T-helper 17 cell (primary cell): Measurements from ENCODE around the gene DNAI7. TPM values are rescaled to one million over a fixed set of nuclear protein-coding genes. Genes with fewer than 3 reads are reported as not detected.

Source experiments
- ATAC-seq: fragments of 150-1000 bp; cut with Tn5 transposase; 2 replicates; pipeline ENCODE4 v1.10.0; 2021; ENCODE audit warnings: mild to moderate bottlenecking, moderate library complexity
- DNase-seq, 3 donors: peaks; one replicate each; pipeline versions ENCODE4 v3.0.0 to v3.0.0-alpha.2; 2020 to 2021
- H3K9me3 ChIP-seq: one replicate; pipeline ENCODE4 v1.7.0; 2013; ENCODE audit warnings: low read length, mild to moderate bottlenecking; ENCODE audit not compliant: control insufficient read depth, poor library complexity, severe bottlenecking
- H3K27ac Mint-ChIP-seq: one replicate; pipeline ENCODE4 v1.8.0; 2022; ENCODE audit warnings: mild to moderate bottlenecking, moderate library complexity, mixed read lengths
- H3K27me3 Mint-ChIP-seq: one replicate; pipeline ENCODE4 v1.8.0; 2022; ENCODE audit warnings: mixed read lengths
- H3K36me3 Mint-ChIP-seq: one replicate; pipeline ENCODE4 v1.8.0; 2022; ENCODE audit warnings: low read depth, mixed read lengths
- H3K4me1 Mint-ChIP-seq: one replicate; pipeline ENCODE4 v1.8.0; 2022; ENCODE audit warnings: mild to moderate bottlenecking, mixed read lengths
- H3K4me3 Mint-ChIP-seq: one replicate; pipeline ENCODE4 v1.8.0; 2022; ENCODE audit warnings: mild to moderate bottlenecking, moderate library complexity, mixed read lengths
- total RNA-seq, 4 donors: library from RNA in 2 of 4; stranded (reverse) in 2 of 4; gene quantifications; one replicate each; pipeline ENCODE4 v1.2.3 and lab custom pipeline; 2022 to 2026

Gene DNAI7
- total RNA-seq, 2 donors from 2014 or later = 0.72 to 1.1 TPM

DNA sequence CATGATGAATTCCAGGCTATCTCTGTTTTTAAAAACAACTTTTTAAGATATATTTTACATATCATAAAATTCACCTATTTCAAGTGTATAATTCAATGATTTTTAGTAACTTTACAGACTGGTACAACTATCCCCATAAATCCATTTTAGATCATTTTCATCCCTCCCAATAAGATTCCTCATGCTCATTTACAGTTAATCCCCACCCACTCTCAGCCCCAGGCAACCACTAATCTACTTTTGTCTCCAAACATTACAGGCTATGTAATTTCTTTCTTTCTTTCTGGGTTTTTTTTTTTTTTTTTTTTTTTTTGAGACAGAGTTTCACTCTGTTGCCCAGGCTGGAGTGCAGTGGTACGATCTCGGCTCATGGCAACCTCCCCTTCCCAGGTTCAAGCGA, 81.3 kb downstream of the DNAI7 start:
- ATAC-seq = no peak
- no peaks in the 10 kb centered on the region for H3K9me3 ChIP-seq
- Mint-ChIP-seq H3K27me3 (no peaks in the 10 kb centered on the region), H3K36me3 (peaks cover 4% of the 10 kb centered on the region), H3K4me3 (no peak overlapping the region), H3K27ac (no peak overlapping the region), H3K4me1 (no peaks in the 10 kb centered on the region)
- no peak for DNase-seq

DNA sequence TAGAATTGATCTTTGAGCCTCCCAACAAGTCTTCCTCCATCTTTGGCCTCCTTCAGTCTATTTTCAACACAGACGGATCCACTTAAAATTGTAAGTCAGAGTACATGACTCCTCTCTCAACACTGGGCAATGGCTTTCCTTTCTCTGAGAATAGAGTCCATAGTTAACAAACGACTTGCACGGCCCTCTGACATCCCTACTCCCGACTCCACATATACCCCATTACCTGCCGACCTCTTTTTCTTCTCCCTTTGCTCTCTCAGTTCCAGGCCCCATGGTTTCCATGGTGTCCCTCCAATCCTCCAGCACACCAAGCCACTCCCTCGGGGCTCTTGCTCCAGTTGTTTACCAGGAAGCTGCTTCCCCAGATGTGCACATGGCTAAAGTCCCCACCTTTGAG, 84.7 kb downstream of the DNAI7 start:
- H3K36me3 Mint-ChIP-seq = peaks cover 4% of the 10 kb centered on the region
- ATAC-seq (no peak), DNase-seq (no peak)
- no peak overlapping the region for H3K4me3 Mint-ChIP-seq
- H3K27ac Mint-ChIP-seq = no peak overlapping the region
- H3K27me3 Mint-ChIP-seq = no peaks in the 10 kb centered on the region
- no peaks in the 10 kb centered on the region for H3K4me1 Mint-ChIP-seq
- H3K9me3 ChIP-seq = no peaks in the 10 kb centered on the region

- Mint-ChIP-seq H3K27me3 (no peaks in the 10 kb centered on the region), H3K36me3 (peaks cover 4% of the 10 kb centered on the region), H3K27ac (no peak overlapping the region), H3K4me1 (no peaks in the 10 kb centered on the region), H3K4me3 (no peak overlapping the region)
- H3K9me3 ChIP-seq = no peaks in the 10 kb centered on the region
- DNase-seq = no peak
- ATAC-seq = no peak
These were observed 87.0 kb downstream of the DNAI7 start for GRCh38 chr12:25107920-25108319.

GRCh38 chr12:25106818-25107217, 88.1 kb downstream of the DNAI7 start:
- H3K9me3 ChIP-seq = no peaks in the 10 kb centered on the region
- Mint-ChIP-seq H3K27ac (no peak overlapping the region), H3K4me1 (no peaks in the 10 kb centered on the region), H3K36me3 (peaks cover 7% of the 10 kb centered on the region), H3K27me3 (no peaks in the 10 kb centered on the region), H3K4me3 (no peak overlapping the region)
- ATAC-seq (no peak), DNase-seq (no peak)

DNA sequence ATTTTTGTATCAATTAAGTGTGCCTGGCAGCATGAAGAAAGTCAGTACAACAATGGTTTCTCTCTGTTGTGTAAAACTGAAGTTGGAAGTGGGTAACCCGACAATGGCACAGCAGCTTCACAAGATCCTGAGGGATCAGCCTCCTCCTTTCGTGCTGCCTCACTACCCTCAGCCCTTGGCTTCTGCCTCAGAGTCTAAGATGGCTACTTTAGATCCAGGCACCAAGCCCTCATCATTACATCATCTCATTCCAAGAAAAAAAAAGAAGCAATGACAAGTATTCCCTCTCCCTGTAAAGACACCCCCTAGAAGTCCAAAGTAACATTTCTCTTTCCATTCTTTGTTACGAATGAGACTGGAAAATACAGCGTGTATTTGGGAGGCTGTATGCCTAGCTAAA, 92.6 kb downstream of the DNAI7 start:
- H3K27ac Mint-ChIP-seq = no peak overlapping the region
- ATAC-seq (no peak), DNase-seq (no peak)
- H3K4me1 Mint-ChIP-seq = peaks cover 6% of the 10 kb centered on the region
- no peaks in the 10 kb centered on the region for H3K27me3 Mint-ChIP-seq
- no peaks in the 10 kb centered on the region for H3K9me3 ChIP-seq
- peaks cover 5% of the 10 kb centered on the region for H3K36me3 Mint-ChIP-seq
- H3K4me3 Mint-ChIP-seq = no peak overlapping the region

- Mint-ChIP-seq H3K27me3 (no peaks in the 10 kb centered on the region), H3K36me3 (peaks cover 5% of the 10 kb centered on the region), H3K4me1 (peaks cover 6% of the 10 kb centered on the region), H3K27ac (no peak overlapping the region), H3K4me3 (no peak overlapping the region)
- DNase-seq (no peak), ATAC-seq (no peak)
- no peaks in the 10 kb centered on the region for H3K9me3 ChIP-seq
These were observed 93.9 kb downstream of the DNAI7 start for GRCh38 chr12:25101092-25101445.

- Mint-ChIP-seq H3K27ac (no peak overlapping the region), H3K4me3 (no peak overlapping the region), H3K4me1 (peaks cover 6% of the 10 kb centered on the region), H3K36me3 (peaks cover 5% of the 10 kb centered on the region), H3K27me3 (no peaks in the 10 kb centered on the region)
- no peaks in the 10 kb centered on the region for H3K9me3 ChIP-seq
- ATAC-seq (no peak), DNase-seq (no peak)
These were observed 94.5 kb downstream of the DNAI7 start for GRCh38 chr12:25100194-25101091.

GRCh38 chr12:25099010-25099409, 96.0 kb downstream of the DNAI7 start:
- H3K36me3 Mint-ChIP-seq = peaks cover 5% of the 10 kb centered on the region
- no peak overlapping the region for H3K4me3 Mint-ChIP-seq
- no peak for ATAC-seq
- DNase-seq = no peak
- no peaks in the 10 kb centered on the region for H3K27me3 Mint-ChIP-seq
- H3K9me3 ChIP-seq = no peaks in the 10 kb centered on the region
- no peak overlapping the region for H3K27ac Mint-ChIP-seq
- H3K4me1 Mint-ChIP-seq = peaks cover 6% of the 10 kb centered on the region

- Mint-ChIP-seq H3K4me1 (peaks cover 8% of the 10 kb centered on the region), H3K4me3 (no peak overlapping the region), H3K27me3 (no peaks in the 10 kb centered on the region), H3K27ac (no peak overlapping the region), H3K36me3 (peaks cover 12% of the 10 kb centered on the region)
- DNase-seq = no peak
- ATAC-seq = no peak
- no peaks in the 10 kb centered on the region for H3K9me3 ChIP-seq
These were observed 105.2 kb downstream of the DNAI7 start for GRCh38 chr12:25089738-25090137.

- Mint-ChIP-seq H3K36me3 (peaks cover 17% of the 10 kb centered on the region), H3K4me1 (peaks cover 10% of the 10 kb centered on the region), H3K27ac (no peak overlapping the region), H3K27me3 (no peaks in the 10 kb centered on the region), H3K4me3 (no peak overlapping the region)
- H3K9me3 ChIP-seq = no peaks in the 10 kb centered on the region
- ATAC-seq (no peak), DNase-seq (no peak)
These were observed 107.4 kb downstream of the DNAI7 start for GRCh38 chr12:25087596-25087995.

DNA sequence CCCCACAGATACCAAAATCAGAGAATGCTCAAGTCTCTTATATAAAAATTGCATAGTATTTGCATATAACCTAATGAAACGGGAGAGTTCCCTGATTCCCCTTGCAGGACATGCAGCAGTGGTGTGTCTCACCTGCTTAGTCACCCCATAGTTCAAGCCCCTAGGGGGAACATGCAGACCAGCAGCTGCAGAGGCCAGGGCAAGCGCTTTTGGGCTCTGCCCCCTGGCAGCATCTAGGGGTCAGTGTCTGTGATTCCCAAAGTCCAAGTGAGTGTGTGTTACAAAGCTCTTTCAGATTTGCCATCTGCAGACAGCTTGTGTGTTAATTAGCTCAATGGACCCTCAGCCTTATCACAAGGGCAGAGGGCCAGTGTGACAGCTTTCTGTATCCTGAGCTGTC, 110.1 kb downstream of the DNAI7 start:
- DNase-seq (no peak), ATAC-seq (no peak)
- no peak overlapping the region for H3K4me3 Mint-ChIP-seq
- H3K36me3 Mint-ChIP-seq = peaks cover 12% of the 10 kb centered on the region
- no peak overlapping the region for H3K27ac Mint-ChIP-seq
- H3K27me3 Mint-ChIP-seq = no peaks in the 10 kb centered on the region
- peaks cover 6% of the 10 kb centered on the region for H3K4me1 Mint-ChIP-seq
- no peaks in the 10 kb centered on the region for H3K9me3 ChIP-seq

DNA sequence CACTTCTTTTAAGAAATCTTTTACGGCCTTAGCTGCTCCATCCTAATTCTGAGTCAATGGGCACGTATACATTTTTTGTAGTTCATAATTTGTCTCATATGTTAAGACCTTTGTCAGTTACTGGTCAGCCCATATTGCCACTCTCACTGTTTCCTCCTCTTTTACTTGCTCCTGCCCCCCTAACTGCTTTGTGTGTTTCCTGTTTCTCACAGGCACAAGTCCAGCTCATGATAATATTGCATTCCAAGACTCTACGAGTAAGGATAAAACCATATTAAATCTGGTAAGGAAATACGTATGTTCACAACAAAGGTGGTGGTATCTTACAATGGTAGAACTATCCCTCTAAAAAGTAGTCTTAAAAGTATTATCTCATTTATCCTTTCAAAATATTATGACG, 111.7 kb downstream of the DNAI7 start:
- H3K9me3 ChIP-seq = no peaks in the 10 kb centered on the region
- no peak overlapping the region for H3K27ac Mint-ChIP-seq
- no peaks in the 10 kb centered on the region for H3K27me3 Mint-ChIP-seq
- H3K4me3 Mint-ChIP-seq = no peak overlapping the region
- peaks cover 11% of the 10 kb centered on the region for H3K36me3 Mint-ChIP-seq
- ATAC-seq = no peak
- DNase-seq = no peak
- peaks cover 4% of the 10 kb centered on the region for H3K4me1 Mint-ChIP-seq

GRCh38 chr12:25082628-25083027, 112.3 kb downstream of the DNAI7 start:
- H3K36me3 Mint-ChIP-seq = peaks cover 11% of the 10 kb centered on the region
- H3K4me1 Mint-ChIP-seq = peaks cover 4% of the 10 kb centered on the region
- no peaks in the 10 kb centered on the region for H3K27me3 Mint-ChIP-seq
- no peak overlapping the region for H3K4me3 Mint-ChIP-seq
- no peaks in the 10 kb centered on the region for H3K9me3 ChIP-seq
- no peak for ATAC-seq
- no peak overlapping the region for H3K27ac Mint-ChIP-seq
- no peak for DNase-seq

DNA sequence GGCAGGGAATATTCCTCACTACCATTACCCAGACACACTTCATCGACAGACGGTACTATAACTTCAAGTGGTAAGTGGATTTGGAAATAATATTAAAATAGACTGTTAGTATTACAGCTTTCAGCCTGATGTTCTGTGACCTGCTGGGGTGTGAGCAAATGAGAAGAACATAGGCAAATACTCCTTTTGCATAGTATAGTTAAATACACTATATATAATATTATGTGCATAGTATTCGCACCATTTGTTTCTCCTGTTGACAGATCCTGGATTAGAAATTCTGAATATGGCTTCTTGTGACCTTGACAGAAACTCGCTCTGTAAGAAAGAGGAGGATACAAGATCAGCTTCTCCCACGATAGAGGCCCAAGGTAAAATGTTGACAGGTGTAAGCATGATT, 115.6 kb downstream of the DNAI7 start:
- Mint-ChIP-seq H3K27me3 (no peaks in the 10 kb centered on the region), H3K4me1 (peaks cover 2% of the 10 kb centered on the region), H3K27ac (no peak overlapping the region), H3K36me3 (peaks cover 8% of the 10 kb centered on the region), H3K4me3 (no peak overlapping the region)
- DNase-seq = no peak
- no peaks in the 10 kb centered on the region for H3K9me3 ChIP-seq
- ATAC-seq = no peak
